Dendritic cell treated with granulocyte-macrophage colony-stimulating factor and Interleukin-4, amounts not matched to agents 40 ng/mL and 50 ng/mL, for 4 days (primary cell): ENCODE data around the gene HEMGN.

Experiments used
- H3K27ac Mint-ChIP-seq: one replicate; pipeline ENCODE4 v1.8.0; 2022; ENCODE audit warnings: mild to moderate bottlenecking, mixed read lengths
- H3K27me3 Mint-ChIP-seq: one replicate; pipeline ENCODE4 v1.8.0; 2022; ENCODE audit warnings: mild to moderate bottlenecking, mixed read lengths
- H3K36me3 Mint-ChIP-seq: one replicate; pipeline ENCODE4 v1.8.0; 2022; ENCODE audit warnings: low read depth, mixed read lengths
- H3K4me1 Mint-ChIP-seq: one replicate; pipeline ENCODE4 v1.8.0; 2022; ENCODE audit warnings: low read depth, mixed read lengths
- H3K4me3 Mint-ChIP-seq: one replicate; pipeline ENCODE4 v1.8.0; 2022; ENCODE audit warnings: mild to moderate bottlenecking, moderate library complexity, mixed read lengths
- H3K9me3 Mint-ChIP-seq: one replicate; pipeline ENCODE4 v1.8.0; 2022; ENCODE audit warnings: mixed read lengths
- intact Hi-C: fragments of 100-400 bp; cut with micrococcal nuclease; formaldehyde crosslinking; loops from one replicate; pipeline ENCODE4 v1.15.0; 2022

Gene HEMGN

GRCh38 chr9:97938081-97938644 is at the start of gene HEMGN:
HEMGN (minus strand) TSS chr9:97938172; CDS start chr9:97938136, 36 bp downstream.
- Mint-ChIP-seq H3K4me3 (no peak within 1 kb of the TSS), H3K36me3 (no peaks in the 10 kb centered on the region), H3K9me3 (no peaks in the 10 kb centered on the region), H3K4me1 (no peaks in the 10 kb centered on the region), H3K27me3 (peaks cover 8% of the 10 kb centered on the region), H3K27ac (no peak within 1 kb of the TSS)
- intact Hi-C loops: no loop called here

DNA sequence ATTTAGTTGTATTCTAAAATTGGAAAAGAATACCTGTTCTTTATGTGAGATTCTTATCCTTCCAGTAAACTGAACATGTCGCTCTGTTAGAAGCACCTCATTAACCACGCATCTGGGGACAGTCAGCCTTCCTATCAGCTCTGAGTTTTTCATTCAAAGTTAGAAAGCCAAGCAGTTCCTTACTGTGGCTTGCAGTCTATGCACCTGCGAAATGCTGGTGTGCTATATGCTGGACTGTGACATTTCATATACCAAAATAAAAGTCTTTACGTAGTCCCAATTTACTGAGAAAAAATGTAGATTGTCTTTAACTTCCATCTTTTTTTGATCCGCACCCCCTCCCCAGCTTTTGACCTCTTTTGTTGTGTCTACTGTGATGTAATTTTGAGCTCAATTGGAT is 49.5 kb upstream of the HEMGN start:
- intact Hi-C loops: no loop called here
- no peaks in the 10 kb centered on the region for H3K27me3 Mint-ChIP-seq
- peaks cover 6% of the 10 kb centered on the region for H3K36me3 Mint-ChIP-seq
- H3K4me3 Mint-ChIP-seq: no peak overlapping the region
- no peaks in the 10 kb centered on the region for H3K9me3 Mint-ChIP-seq
- H3K4me1 Mint-ChIP-seq: peaks cover 61% of the 10 kb centered on the region
- H3K27ac Mint-ChIP-seq: no peak overlapping the region

GRCh38 chr9:97985058-97985861 is 47.3 kb upstream of the HEMGN start:
- intact Hi-C loops: no loop called here
- Mint-ChIP-seq H3K36me3 (peaks cover 6% of the 10 kb centered on the region), H3K9me3 (no peaks in the 10 kb centered on the region)

DNA sequence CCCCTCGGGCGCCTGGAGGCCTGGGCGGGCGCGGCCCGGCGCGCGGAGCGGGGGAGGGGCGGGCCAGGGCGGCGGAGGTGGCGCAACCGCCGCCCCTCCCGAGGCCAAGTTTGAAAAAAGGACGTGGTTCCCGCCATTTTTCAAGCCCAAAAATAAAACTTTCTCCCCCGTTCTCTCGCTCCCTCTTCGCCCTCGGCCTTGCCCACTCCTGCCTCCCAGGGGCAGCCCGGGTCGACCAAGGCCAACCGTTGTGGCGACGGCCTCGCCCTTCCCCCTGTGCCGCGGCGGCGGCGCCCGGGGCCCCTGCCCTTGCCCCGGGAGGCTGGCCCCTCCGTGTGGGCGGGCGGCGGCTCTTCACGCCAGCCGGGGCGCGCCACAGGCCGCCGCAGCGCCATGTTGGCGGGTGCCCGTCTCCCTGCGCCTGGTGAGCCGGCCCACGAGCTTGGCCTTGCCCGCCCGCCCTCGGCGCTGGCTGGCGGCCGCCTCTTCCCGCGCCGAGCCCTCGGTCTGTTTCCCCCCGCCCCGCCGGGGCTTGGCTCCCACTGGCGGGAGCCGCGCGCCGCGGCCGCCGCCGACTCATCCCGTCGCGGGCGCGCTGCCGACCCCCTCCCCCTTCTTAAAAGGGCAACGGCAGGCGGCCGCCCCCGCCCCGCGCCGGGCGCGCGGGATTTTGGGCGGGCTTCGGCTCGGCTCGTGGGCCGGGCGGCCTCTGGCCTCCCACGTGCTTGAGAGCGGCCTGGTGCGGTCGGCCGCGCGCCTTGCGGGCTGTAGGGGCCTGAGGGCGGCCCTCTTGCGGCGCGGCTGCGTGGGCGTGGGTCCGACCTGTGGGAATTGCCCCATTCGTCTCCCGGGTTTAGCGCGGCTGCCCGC is 46.5 kb upstream of the HEMGN start:
- Mint-ChIP-seq H3K27ac (peak overlapping the region; percentile 96), H3K36me3 (peaks cover 6% of the 10 kb centered on the region), H3K9me3 (no peaks in the 10 kb centered on the region), H3K4me3 (peak overlapping the region; percentile 79), H3K27me3 (peaks cover 14% of the 10 kb centered on the region), H3K4me1 (peaks cover 41% of the 10 kb centered on the region)
- intact Hi-C loops: loop anchor here (5.0 kb wide), 2 partner anchors 263 to 287 kb away; partner anchors contain the start of gene XPA

More at GRCh38 chr9:97985058-97985861, 47.3 kb upstream of the HEMGN start:
- Mint-ChIP-seq H3K4me1 (peaks cover 50% of the 10 kb centered on the region), H3K4me3 (peak overlapping the region; percentile 79), H3K27me3 (peaks cover 12% of the 10 kb centered on the region), H3K27ac (peak overlapping the region; percentile 96)

DNA sequence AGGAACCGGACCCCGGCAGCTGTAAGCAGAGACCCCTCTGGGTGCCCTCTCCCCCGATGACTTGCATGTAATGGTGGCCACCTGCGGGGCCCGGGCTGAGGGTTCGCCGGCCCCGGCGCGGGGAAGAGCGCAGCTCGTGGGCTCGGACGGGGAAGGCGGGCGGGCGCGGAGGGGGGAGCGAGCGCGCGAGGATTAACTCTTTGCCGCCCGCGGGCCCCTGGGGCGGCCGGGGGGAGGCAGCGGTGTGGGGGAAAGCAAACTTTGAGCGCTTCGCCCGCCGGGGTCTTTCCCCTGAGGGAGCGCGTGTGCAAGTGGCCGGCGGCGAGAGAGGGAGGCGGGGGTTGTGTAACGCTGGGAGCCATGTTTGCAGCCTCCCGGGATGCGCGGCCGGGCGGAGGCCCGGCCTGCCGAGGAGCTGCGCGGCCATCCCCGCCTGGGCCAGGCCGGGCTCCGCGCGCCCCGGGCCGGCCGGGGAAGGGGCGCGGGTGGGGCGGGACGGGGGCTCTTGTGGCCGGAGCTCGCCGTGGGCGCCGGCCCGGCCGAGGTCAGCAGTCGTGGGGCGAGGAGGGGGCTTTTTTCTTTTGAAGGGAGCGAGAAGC is 45.7 kb upstream of the HEMGN start:
- H3K4me3 Mint-ChIP-seq: peak overlapping the region; percentile 91
- peaks cover 6% of the 10 kb centered on the region for H3K36me3 Mint-ChIP-seq
- H3K27me3 Mint-ChIP-seq: peaks cover 14% of the 10 kb centered on the region
- peaks cover 34% of the 10 kb centered on the region for H3K4me1 Mint-ChIP-seq
- peak overlapping the region; percentile 96 for H3K27ac Mint-ChIP-seq
- no peaks in the 10 kb centered on the region for H3K9me3 Mint-ChIP-seq
- intact Hi-C loops: loop anchor here (1.0 to 5.0 kb wide), 4 partner anchors 61 to 286 kb away; partner anchors contain the start of genes TRMO and XPA

DNA sequence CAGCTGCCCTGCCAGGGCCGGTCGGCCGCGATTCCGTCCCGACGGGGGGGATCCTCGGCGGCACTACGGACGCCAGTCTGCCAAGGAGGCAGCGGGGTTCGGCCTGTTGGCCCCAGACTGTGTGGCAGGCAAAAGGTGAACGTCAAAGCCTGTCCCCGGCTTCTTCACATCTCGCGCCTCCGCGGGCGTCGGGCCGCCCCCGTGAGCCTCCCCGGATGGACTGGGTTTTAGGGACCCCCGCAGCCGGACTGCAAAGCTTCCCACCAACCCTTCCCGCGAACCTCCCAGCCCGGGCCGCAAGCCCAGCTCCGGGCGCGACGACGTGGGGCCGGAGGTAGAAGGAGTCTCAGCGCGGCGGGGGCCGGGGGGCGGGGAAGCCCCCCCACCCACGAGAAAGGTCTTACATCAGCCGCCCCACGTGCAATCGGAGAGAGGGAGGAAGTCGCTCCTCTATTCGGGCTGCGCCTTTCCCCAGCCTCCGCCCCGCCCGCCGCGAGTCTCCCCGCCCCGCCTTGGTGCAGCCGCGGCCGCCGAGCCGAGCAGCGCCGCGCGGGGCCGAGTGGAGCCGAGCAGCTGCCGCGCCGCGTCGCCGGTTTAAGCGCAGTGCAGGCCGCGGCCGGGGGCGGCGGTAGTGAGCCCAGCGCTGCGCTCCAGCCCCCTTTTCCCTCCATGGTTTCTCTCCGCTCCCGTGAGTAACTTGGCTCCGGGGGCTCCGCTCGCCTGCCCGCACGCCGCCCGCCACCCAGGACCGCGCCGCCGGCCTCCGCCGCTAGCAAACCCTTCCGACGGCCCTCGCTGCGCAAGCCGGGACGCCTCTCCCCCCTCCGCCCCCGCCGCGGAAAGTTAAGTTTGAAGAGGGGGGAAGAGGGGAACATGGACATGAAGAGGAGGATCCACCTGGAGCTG is 45.0 kb upstream of the HEMGN start, which contains the start of gene ANP32B:
Gene ANP32B, plus strand, starts transcription at position 659 of the 906 bp plus-strand sequence. Its CDS starts 215 bp downstream, at position 874.
- Mint-ChIP-seq H3K9me3 (no peaks in the 10 kb centered on the region), H3K4me3 (peak within 1 kb of the TSS; percentile 91), H3K4me1 (peaks cover 29% of the 10 kb centered on the region)

GRCh38 chr9:97981846-97982682 is 44.1 kb upstream of the HEMGN start:
- H3K36me3 Mint-ChIP-seq: peaks cover 6% of the 10 kb centered on the region
- H3K9me3 Mint-ChIP-seq: no peaks in the 10 kb centered on the region
- intact Hi-C loops: loop anchor here (2.0 to 5.0 kb wide), 3 partner anchors 59 to 285 kb away; partner anchors contain the start of genes TRMO and XPA
- H3K4me1 Mint-ChIP-seq: peaks cover 24% of the 10 kb centered on the region
- peaks cover 14% of the 10 kb centered on the region for H3K27me3 Mint-ChIP-seq
- H3K4me3 Mint-ChIP-seq: peak overlapping the region; percentile 79
- H3K27ac Mint-ChIP-seq: peak overlapping the region; percentile 96

More for the DNA sequence above, 45.0 kb upstream of the HEMGN start, which contains the start of gene ANP32B:
- intact Hi-C loops: loop anchor here (1.0 to 5.0 kb wide), 4 partner anchors 60 to 286 kb away; partner anchors contain the start of genes TRMO and XPA
- Mint-ChIP-seq H3K36me3 (peaks cover 6% of the 10 kb centered on the region), H3K27ac (peak within 1 kb of the TSS; percentile 96), H3K27me3 (peaks cover 14% of the 10 kb centered on the region)

DNA sequence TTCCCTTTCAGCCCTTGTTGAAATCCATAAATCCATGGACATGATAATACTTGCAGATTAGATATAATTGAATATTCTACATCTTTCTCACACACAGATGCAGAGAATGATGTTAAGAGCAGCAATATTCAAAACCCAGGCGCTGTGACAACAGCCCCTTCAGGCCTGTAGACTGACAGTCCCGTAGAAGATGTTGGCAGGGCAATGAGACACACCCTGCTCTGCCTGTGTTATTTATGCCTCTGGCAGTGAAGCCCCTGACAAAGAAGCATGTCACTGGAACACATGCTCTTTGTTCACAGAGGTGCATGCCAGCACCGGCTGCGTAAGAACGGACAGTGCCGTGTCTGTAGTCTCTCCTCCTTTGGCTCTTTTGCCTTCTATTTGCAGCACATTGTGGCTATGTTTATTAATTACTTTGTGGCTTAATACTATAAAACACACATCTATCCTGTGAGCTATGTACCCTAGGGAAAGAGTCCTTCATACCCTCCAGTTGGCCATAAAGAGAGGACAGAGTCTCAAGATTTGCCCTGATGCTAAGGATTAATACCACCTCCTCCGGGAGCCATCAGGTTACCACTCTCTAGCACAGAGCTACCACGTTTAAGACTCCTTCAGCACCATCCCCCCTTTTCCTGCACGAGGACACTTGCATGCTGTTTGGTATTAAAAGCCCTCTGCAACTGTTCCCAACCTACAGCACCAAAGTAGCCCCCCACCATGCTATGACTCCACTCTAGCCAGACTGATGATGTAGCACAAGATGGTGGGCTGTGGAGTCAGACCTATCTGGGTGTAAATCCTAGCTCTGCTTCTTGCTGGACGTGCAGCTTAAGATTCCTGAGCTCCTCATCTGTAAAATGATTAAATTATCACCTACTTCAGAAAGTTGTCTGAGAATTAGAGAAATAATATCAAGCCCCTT is 43.2 kb upstream of the HEMGN start:
- intact Hi-C loops: loop anchor here (5.0 kb wide), 2 partner anchors 266 to 284 kb away; partner anchors contain the start of gene XPA
- Mint-ChIP-seq H3K36me3 (peaks cover 6% of the 10 kb centered on the region), H3K4me3 (no peak overlapping the region), H3K4me1 (peaks cover 17% of the 10 kb centered on the region), H3K9me3 (no peaks in the 10 kb centered on the region), H3K27me3 (peaks cover 14% of the 10 kb centered on the region), H3K27ac (no peak overlapping the region)

- Mint-ChIP-seq H3K4me3 (no peak overlapping the region), H3K27ac (no peak overlapping the region), H3K9me3 (no peaks in the 10 kb centered on the region), H3K27me3 (peaks cover 14% of the 10 kb centered on the region), H3K36me3 (peaks cover 6% of the 10 kb centered on the region), H3K4me1 (peaks cover 12% of the 10 kb centered on the region)
- intact Hi-C loops: loop anchor here (5.0 kb wide), 2 partner anchors 267 to 283 kb away; partner anchors contain the start of gene XPA
These were observed 42.5 kb upstream of the HEMGN start for GRCh38 chr9:97980479-97980803.

DNA sequence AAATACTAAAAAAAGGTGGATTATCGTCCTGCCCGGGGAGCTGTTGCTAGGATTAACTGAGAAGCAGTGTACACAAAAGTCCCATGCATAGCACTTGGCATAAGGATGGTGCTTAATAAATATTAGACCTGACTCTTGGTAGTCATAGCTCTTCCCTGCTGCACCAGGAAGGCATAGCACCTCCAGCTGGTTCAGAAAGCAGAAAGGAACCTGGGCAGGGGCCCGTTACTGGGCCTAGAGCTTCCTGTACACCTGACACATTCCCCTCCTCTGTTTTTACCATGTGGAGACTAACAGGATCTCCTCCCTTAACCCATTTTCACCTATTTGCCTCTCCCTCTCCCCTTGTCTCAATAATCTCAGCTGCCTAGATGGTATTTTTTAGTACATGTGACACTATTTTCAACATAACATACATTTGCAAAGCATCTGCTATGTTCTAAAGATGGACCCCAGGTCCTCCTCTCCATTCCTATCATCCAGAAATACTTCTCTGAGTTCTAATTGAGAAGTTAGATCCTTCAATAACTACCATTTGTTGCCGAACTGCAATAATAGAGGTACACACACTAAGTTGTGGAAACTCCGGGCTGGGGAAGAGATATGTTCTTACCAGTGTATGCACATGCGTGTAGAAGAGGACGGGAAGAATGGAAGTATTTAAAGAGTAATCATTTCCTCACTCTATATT is 42.0 kb upstream of the HEMGN start:
- intact Hi-C loops: loop anchor here (5.0 kb wide), 2 partner anchors 267 to 283 kb away; partner anchors contain the start of gene XPA
- peaks cover 12% of the 10 kb centered on the region for H3K4me1 Mint-ChIP-seq
- no peak overlapping the region for H3K4me3 Mint-ChIP-seq
- peaks cover 6% of the 10 kb centered on the region for H3K36me3 Mint-ChIP-seq
- no peak overlapping the region for H3K27ac Mint-ChIP-seq
- no peaks in the 10 kb centered on the region for H3K9me3 Mint-ChIP-seq
- H3K27me3 Mint-ChIP-seq: peaks cover 14% of the 10 kb centered on the region
